Panc1 (cell line): Measurements from ENCODE around the gene IQCH.

ENCODE experiments used
- CTCF ChIP-seq: fragments of 450-650 bp; IDR thresholded peaks from 2 replicates; pipeline ENCODE4 v1.5.1; 2017; ENCODE audit warnings: mild to moderate bottlenecking
- POLR2AphosphoS5 ChIP-seq: IDR thresholded peaks from 2 replicates; pipeline ENCODE4 v1.6.1; 2012; ENCODE audit warnings: mild to moderate bottlenecking, low read depth, low read length, moderate library complexity
- REST ChIP-seq, 2 experiments: IDR thresholded peaks; 2 replicates each; pipeline ENCODE4 v1.6.1; 2011 to 2012; ENCODE audit warnings: low read depth in 2 of 2, control low read depth in 1 of 2, low read length in 1 of 2, mild to moderate bottlenecking in 1 of 2, moderate library complexity in 1 of 2; ENCODE audit not compliant: insufficient read depth in 1 of 2
- SIN3A ChIP-seq: IDR thresholded peaks from 2 replicates; pipeline ENCODE4 v1.6.1; 2012; ENCODE audit warnings: low read depth, mild to moderate bottlenecking, low read length, moderate library complexity, borderline replicate concordance; ENCODE audit not compliant: insufficient read depth
- TCF7L2 ChIP-seq: IDR thresholded peaks from 2 replicates; pipeline ENCODE4 v1.6.1; 2011; ENCODE audit warnings: mild to moderate bottlenecking, low read depth, low read length, inconsistent platforms

- TF ChIP-seq CTCF (no peak), REST (IDR thresholded peaks at IDR 0.05; ENCODE audit: insufficient read depth in 1 of 2, low read depth in 2 of 2, low read length in 1 of 2) (no peak), SIN3A (no peak), POLR2AphosphoS5 (no peak), TCF7L2 (no peak)
Observed at GRCh38 chr15:67267951-67268941, 13.7 kb downstream of the IQCH start.
